T follicular helper cell (primary cell): Measurements from ENCODE around the gene NRG3.

Experiments
- DNase-seq: peaks from one replicate; pipeline ENCODE4 v3.0.0-alpha.2; 2020; ENCODE audit warnings: low read depth

Gene NRG3

DNA sequence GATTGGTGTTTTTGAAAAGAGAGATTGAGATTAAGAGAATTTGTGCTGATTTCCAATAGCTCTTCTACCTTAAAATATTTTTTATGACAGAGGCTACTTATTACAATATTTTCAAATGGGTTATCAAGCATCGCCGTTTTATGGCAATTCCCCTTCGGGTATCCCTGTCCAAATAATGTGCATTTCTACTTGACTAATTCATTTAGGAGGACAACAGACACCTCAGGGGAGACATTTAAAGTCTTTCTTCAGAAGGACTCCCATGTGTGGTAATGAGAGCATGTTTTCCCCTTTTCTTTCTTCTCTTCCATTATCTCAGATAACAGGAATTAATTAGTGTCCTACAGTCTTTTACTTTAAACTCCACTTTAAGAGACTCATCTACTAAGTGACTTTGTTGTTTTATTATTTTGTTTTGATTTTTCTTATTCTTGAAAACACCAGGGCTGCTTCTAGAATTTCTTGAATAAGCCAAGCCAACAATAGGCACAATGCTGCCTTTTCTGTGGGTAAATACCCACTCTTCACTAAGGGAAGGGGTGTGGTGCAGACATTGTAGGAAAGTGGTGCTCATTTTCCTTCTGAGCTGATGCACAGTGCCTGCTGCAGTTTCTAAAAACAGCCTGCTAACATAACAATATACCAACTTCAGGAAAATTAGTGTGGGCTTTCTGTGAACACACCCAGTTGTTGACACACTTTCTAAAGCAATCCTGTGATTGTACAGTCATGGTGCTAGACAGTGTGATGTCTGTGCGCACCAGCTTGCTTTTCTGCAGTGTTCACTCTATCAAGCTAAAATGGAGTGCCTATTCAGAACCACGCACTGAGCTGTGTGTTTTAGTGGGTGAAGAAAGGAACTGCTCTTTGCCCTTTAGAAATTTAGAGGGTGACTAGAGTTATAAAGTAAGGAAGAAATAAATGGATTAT lies 597.7 kb downstream of the NRG3 start:
- no peak for DNase-seq

DNA sequence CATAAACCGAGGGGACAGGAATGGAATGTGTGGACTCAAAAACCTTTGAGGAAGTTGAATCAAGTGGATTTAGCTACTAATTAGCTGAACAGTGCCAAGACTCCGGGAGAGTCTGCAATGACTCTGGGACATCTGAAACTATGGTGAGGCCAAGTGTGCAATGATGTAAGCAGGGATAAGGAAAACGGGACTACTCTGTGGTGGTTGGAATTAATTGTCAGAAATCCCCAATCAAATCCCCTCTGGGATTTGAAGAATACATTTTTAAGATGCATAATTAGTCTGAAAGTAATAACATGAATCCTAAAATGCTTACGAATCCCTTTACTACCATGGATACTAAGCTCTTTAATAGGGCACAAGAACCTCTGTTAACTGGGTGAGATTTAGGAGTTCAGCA lies 602.8 kb downstream of the NRG3 start:
- no peak for DNase-seq

DNA sequence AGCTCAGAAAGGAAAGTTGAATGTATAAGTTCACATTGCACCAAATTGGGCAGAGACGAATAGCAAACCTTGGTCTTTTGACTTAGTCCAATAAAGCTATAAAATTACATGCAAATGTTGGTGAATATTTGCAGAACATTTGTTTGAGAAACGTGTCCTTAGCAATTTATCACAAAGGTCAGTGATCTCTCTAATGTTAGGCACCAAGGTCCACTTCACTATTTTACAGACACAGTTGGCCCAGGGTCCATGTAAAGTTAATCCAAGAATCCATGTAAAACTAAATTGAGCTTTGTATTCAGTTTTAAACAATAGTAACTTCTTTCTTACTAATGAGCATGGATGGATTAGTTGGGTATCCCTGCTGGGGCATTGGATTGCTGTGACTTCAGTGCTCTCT lies 617.7 kb downstream of the NRG3 start:
- no peak for DNase-seq

DNA sequence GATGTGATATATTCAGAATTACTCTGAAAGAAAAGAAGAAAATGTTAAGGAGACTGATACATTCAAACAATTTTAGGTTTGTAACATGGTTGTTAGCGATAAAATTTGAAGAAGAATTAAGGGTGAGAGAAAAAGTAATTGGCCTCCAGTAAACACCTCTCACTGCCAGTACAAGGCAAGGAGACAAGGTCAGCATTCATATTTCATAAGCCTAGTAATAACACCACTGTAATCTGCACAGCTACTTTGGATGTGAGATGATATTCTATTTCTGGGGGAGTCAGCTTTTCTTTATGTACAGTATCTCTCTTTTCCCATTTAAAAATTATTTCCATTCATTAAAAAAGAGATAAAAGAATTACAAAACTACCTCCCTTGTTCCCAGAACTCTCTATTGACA lies 621.1 kb downstream of the NRG3 start:
- DNase-seq = no peak

DNA sequence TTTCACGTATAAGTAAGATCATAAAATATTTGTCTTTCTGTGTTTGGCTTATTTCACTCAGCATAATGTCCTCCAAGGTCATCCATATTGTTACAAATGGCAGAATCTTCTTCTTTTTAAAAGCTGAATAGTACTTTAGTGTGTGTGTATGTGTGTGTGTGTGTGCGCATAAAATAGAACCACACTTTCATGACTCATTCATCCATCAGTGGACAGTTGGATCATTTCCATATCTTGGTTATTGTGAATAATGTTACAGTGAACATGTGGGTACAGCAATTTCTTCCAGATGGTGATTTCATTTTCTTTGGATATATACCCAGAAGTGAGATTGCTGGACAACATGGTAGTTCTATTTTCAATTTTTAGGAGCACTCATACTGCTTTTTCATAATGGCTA lies 622.4 kb downstream of the NRG3 start:
- no peak for DNase-seq

DNA sequence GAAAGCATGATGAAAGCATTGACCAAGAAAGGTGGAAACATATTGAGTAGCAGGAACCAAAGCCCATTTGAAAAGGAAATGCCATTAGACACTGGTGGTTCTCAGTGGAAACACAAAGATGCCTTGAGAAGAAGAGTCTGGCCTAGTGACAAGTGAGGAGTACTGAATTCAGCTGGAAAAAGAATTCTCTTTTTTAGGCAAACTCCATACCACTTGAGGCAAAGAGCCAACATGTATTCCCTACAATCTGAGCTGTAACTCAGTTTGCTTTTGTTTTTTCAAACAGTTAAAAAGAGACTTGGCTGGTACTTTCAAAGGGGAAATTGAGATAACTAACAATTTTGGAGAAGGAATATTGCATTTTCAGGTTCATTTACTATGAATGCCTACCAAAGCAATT lies 624.0 kb downstream of the NRG3 start:
- no peak for DNase-seq

DNA sequence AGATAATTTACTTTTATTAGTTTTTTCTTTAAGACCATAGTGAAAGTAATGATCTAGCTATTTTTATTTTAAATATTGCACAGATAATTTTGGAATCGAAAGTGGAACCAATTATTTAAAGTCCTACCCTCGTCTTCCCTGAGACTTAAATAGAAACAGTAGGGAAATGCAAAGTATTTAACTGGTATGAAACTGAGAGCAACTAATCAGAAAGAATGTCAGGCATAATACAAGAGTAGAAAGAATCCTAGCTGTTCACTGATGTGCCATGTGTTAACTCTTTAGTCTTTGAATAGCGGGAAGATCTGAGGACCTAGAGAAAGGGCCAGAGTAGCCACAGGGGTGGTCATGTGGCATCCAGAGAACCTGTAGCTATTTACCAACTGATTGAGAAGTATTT lies 630.0 kb downstream of the NRG3 start:
- DNase-seq = no peak

DNA sequence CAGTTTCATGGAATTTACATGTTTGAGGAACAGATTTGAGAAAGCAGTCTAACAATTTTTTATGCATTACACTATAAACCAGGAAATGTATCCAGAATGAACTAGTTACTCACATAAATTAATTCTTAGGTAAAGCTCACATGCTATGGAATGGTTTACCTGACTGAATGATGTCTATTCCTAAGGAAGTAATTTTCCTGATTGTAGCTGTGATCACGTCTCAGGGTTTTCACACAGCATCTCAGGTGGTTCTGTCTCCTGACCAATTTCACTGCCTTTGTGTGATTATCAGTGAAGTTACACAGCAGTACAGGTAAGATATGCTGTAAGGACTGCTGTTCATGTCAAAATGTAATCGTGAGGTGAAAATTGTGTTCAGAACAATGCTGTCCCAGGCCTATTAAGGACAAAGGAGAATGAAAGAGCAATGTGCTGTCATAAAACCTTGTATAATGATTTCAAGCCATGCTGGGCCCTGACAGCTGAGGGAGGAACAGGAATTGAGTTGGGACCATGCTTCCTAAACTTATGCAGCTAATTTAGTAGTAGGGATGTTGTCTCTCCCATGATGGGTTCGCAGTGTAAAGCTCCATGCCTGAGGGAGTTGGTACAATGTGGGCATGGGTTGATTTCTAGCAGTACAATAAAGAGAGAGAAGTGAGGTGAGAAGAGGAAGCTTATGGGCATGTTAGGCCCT lies 631.8 kb downstream of the NRG3 start:
- DNase-seq = no peak

DNA sequence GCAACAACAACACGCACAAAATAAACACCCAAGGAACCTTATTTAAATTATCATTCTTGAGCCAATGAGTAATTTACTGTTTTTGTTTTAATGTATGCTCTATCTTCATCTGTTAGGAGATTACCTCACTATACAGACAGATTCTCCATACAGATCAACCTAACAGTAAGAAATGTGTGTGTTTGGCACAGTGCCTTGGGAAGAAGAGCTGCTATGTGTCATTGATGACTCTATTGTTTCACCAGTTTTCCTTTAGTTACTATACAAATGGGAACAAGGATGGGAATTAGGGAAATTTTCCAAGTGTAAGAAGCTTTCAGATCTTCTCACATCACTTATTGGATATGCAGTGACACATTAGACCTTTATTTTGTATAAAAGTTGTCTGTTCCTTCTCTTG lies 640.3 kb downstream of the NRG3 start:
- no peak for DNase-seq

DNA sequence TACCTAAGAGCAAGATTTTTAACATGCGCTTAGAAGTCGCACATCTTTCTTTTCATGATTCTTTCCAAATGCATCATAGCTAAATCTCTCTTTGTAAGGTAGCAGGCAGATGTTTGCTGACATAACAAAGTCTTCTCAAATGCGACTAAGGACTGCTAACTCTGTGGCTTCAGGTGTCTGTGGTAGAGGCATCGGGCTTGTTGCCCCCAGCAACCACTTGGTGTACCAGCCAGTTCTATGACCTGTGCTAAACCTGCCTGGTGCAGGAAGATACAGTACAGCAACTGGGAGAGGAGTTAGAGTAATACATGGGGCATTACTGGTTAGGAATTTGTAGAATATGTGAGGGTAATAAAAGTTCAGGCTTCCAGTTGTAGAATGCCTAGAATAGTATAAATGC lies 654.1 kb downstream of the NRG3 start:
- no peak for DNase-seq

DNA sequence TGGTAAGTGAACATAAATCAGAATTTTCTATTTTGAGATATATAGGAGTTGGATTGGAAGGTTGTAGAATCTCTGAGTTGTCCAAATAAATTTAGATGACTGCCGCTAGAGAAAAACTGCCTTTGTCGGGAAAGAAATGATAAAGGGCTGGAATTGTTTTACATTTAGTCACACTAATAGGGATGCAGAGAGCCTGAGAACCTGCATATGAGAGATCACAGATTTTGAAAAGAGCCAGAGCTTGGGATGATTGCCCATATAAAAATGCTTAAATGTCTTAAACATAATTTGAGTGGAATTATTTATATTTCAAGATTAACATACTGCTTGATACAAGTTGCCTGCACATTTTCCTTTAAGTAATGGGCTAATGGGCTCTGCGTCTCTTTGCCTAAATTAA lies 660.5 kb downstream of the NRG3 start:
- DNase-seq = no peak

DNA sequence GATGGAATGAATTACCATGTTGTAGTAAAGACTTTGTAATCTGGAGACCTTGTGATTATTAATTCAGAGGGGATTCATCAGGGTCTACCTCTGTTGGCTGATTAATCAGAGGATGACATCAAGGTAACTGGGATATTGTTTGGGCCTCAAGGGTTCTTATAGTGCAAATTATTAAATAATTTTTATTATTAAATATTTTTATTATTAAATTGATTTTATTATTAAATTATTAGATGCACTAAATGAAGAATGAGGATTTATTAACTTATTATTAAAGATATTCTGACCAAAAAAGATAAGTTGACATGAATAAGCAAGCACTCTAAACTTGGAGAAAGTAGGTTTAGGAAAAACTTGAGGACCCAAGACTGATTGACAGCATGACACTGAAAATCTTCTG lies 661.7 kb downstream of the NRG3 start:
- no peak for DNase-seq

DNA sequence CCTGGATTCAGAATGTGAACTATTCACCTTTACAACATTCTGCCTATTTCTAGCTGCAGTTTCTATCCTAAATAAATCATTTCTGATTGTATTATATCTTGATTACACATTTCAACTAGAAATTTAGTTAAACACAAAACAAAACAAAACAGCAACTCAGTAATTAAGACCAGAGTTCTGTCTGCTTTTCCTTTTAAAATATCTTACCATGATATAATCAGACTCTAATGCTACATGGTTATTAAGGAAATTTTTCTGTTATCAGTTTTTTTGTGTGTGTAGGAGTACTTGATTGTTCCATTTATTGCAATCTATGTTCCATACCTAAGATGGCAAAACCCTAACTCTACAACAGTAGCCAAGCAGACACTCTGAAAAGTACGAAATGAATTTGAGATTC lies 663.3 kb downstream of the NRG3 start:
- no peak for DNase-seq

DNA sequence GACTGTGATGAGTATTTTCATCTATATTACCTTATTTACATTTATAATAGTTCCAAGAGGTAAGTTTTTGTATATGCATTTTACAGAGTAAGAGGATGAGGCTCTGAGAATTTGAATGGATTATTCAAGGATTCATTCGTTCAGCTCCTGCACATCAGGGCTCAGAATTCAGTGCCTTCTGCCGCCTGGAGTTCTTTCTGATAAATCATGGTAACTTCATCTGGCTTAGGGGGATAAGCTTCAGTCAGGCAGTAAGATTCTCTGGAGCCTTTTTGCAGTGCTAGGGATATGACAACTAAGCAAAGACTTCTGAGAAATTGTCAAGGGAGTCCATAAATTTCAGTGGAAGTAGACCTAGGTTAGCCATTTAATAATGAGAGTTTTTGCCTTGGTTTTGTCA lies 668.6 kb downstream of the NRG3 start:
- no peak for DNase-seq

DNA sequence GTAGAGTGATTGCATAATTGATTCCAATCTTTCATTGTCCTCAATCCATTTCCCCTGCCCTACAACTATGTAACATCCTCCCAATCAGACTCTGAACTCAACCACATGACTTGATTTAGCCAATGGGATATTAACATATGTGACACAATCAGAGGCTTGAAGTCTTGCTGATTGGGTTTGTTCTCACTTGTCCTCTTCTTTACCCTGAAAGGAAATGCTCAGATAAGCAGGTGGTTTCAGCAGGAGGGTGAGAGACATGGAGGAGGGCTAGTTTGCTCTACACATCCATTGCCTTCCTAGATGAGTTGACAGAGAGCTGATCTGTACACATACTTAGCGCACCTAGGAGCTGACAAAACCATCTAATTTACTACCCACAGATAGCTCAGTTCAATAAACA lies 669.4 kb downstream of the NRG3 start:
- DNase-seq = no peak

DNA sequence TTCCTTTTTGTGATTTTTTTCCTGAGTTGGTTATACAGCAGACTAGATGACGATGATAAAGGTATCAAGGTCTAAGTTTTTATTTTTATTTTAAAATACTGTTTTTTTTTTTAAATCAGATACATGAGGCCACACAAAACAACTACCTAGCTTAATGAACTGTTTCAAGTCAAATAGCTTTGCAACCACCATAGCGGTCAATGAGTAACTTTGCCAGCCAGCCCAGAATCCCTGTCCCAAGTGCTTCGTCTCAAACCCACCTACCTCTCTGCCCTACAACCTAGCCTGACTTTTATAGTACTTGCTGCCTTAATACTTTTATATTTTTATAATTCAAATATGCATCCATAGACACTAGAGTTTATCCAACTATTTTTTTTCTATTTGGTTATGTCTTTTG lies 676.5 kb downstream of the NRG3 start:
- no peak for DNase-seq

DNA sequence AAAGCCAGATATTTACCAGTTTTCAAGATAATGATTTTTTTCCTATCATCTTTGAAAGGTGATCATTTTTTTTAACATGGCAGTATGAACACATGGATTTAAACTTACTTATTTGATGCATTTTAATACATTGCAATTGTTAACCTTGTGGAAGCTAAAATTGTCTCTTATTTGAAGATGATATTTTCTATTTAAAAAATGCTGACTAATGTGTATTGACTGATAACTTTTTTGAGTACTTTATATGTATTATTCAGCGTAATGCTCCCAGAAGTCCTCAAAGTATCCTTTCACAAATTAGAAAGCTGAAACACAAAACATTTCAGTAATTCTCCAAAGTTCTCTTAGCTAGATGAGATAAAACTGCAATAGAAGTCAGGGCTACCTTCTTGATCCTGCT lies 677.3 kb downstream of the NRG3 start:
- DNase-seq = no peak

DNA sequence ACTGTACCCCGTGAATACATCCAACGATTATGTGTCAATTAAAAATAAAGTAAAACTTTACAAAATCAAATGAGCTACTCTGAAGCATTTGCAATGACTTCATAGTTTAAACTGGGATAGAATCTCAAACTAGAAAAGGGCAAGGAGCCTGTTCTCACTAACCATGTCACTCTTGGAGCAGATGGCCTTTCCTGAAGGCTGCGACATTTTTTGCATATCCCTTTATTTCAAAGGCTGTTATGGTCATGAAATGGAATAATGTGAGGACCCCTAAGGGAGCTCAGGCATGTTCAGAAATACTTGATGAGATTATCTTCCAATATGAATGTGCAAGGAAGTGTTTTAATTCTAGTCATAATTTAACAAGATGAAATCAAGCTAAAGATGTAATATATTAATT lies 679.4 kb downstream of the NRG3 start:
- no peak for DNase-seq

DNA sequence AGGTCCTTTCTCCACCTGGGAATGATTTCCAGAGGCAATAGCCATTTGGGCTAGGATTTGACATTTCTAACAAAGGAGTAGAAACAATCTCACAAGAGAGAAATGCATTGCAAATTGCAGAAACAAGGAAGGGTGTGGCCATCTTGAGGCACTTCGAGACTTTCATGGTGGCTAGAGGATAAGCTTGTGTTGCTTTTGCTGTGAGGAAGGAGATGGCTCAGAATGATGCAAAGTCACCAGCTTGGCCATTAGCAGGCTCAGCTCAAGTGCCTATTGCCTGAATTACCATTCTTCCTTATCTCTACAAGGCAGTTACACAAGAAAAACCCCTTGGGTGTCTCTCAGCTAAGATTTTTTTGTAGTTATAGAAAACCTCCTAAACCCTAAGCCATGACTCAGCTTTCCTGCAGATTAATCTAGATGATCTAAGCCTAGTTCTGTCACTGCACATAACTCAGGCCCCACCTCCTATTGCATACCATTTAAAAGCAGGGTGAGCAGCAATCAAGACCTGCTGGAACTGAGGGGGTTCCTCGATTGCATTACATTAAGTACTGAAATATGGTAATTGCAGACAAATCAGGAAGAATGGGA lies 683.1 kb downstream of the NRG3 start:
- no peak for DNase-seq

DNA sequence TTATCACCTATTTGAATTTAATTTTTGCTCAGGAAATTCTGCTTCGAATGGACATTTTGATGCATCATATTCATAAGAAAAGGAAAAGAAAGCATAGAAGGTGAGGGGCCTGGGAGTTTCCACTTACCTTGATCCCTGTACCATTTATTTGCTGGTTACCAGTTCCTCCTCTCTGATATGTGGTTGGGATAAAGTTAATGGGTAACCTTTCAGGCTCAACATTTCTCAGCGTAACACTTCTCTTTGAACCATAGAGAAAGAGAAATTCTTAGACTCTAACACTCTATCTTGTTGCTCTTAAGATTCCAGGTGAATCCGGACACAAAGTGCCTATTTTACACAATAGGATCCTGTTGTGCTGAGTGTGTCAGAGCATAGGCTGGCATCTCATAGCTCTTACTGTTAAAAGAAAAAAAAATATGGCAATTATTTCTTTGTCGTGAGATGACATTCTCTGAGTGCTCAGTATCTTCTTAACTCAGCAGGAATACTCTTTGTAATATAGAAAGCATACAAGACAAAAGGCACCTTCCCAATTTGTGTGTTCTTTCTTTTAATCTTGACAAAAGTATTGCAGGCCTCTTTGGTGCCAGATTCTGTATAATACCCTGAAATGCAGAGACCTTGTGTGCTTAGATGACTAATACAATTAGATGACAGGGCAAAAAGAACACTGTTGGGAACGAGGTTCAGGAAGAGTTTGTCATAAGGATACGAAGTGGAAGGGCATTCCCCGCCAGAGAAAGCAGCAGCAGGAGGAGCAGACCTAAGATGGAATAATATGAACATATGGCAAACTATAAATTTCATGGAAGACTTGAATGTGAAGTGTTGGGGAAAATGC lies 689.6 kb downstream of the NRG3 start:
- DNase-seq = no peak

DNA sequence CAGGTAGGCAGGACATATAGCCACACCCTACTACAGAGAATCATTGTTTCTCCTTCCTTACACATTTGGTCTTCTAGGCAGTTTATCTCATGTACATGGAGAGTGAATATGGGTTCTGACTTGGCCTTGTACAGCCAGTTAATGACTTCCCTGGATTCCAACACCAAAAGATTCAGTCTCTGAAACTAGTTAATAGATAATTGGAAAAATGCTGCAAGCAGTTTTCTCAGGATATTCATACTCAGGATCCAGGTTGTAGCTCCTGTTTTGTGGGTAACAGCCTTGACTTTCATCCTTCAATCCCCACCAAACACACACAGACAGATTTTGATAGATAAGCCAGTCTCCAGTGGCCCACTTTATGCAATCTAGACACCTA lies 690.2 kb downstream of the NRG3 start:
- no peak for DNase-seq

DNA sequence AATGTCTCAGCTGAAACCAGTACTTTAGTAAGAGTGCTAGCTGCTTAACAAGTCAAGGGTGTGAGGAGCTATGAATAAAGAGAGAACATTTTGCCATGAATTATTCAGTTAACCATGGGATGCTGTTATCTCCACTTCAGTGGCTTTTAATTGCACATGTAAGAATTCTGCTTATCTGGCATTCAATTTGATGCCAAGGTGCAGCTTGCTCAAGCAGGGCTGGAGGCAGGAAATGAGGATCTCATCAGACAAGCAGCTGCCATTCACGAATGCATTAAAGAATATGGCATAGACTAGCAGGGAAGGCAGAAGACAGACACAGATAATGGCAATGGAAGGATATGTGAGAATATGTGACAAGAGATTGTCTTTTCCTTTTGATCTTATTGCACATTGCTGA lies 697.8 kb downstream of the NRG3 start:
- DNase-seq = no peak
